ENCODE measurements around the gene SDR42E2. TPM values are rescaled to one million over a fixed set of nuclear protein-coding genes. Genes with fewer than 3 reads are reported as not detected.

The SDR42E2 gene
- total and polyA plus RNA-seq, 2 of the 4 experiments (the other 2 are of a cell fraction) = not detected

DNA sequence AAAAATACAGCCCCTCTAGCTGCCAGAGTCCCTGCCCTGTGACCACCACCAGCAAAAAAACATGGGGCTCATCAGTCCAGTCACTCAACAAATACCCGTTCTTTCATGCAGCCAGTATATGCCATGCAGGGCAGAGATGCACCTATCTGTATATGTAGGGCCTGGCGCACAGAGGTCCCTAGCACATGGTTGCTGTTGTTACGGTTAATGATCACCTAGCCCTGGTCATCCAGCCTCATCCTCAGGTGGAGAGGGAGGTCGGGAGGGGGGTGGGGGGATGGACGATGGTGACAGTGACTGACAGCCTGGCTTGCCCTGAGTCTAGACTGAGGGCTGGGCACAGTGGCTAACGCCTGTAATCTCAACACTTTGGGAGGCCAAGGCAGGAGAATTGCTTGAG is 1.5 kb downstream of the SDR42E2 start:
- Histone ChIP-seq H2AK9ac (replicated peaks; ENCODE audit: low read depth, low read length, poor library complexity) (no peak overlapping the region), H2BK5ac (ENCODE audit: low read depth, low read length, poor library complexity, severe bottlenecking) (no peak overlapping the region), H3K23ac (ENCODE audit: low read depth, low read length) (no peak overlapping the region), H2BK120ac (ENCODE audit: low read depth, low read length) (no peak overlapping the region), H3K4me1 (ENCODE audit: control insufficient read depth, insufficient read depth, low read length) (no peaks in the 10 kb centered on the region), H3K56ac (ENCODE audit: extremely low read depth, insufficient read depth, low read length) (no peak overlapping the region), H4K91ac (ENCODE audit: insufficient read depth, low read depth, low read length) (no peak overlapping the region), H3K27ac (ENCODE audit: insufficient read depth, low read length) (no peak overlapping the region), H3K9ac (ENCODE audit: low read depth, low read length) (no peak overlapping the region), H3K27me3 (ENCODE audit: control insufficient read depth, insufficient read depth, low read length) (peaks cover 29% of the 10 kb centered on the region), H2AFZ (replicated peaks; ENCODE audit: low read length, poor library complexity) (no peak overlapping the region), H3K79me1 (ENCODE audit: low read depth in 1 of 2, low read length in 2 of 2) (no peaks in the 10 kb centered on the region), H3K14ac (replicated peaks; ENCODE audit: low read depth, low read length) (no peak overlapping the region), H2BK20ac (ENCODE audit: low read depth, low read length) (no peak overlapping the region), H3K4me3 (ENCODE audit: insufficient read depth, low read depth, low read length) (no peak overlapping the region), H2AK5ac (ENCODE audit: low read depth, low read length) (no peak overlapping the region), H3K36me3 (ENCODE audit: control insufficient read depth, insufficient read depth, low read length) (no peaks in the 10 kb centered on the region), H3K9me3 (ENCODE audit: control insufficient read depth, insufficient read depth, low read length) (no peaks in the 10 kb centered on the region), H4K20me1 (ENCODE audit: insufficient read depth, low read length) (no peaks in the 10 kb centered on the region), H4K5ac (ENCODE audit: low read depth, low read length) (no peak overlapping the region), H3K4ac (ENCODE audit: low read depth, low read length) (no peak overlapping the region), H2BK15ac (ENCODE audit: low read depth, low read length) (no peak overlapping the region), H3K9me1 (ENCODE audit: insufficient read depth, low read length) (no peaks in the 10 kb centered on the region), H3K18ac (ENCODE audit: low read depth, low read length) (no peak overlapping the region), H4K8ac (ENCODE audit: low read depth in 2 of 2, low read length in 2 of 2) (no peak overlapping the region), H3K4me2 (ENCODE audit: low read depth, low read length) (no peak overlapping the region)
- dilution Hi-C loops (cut with HindIII; ENCODE audit: low sequenced_read_pairs, unreplicated experiment) (no loop called here), in situ Hi-C loops (cut with MboI; ENCODE audit: low sequenced_read_pairs) (no loop called here), intact Hi-C loops (cut with micrococcal nuclease) (no loop called here)
- no peak for ATAC-seq (ENCODE audit: low read depth)
- 67% methylated on average over 1 of the region's 6 CpGs; no CpG with 5 or more reads in 1 of the 2 experiments for WGBS, 2 experiments (ENCODE audit: extremely low coverage in 2 of 2, insufficient read length in 1 of 2)
- ChIA-PET POLR2A (ENCODE audit: unreplicated experiment) (no interaction called here), CTCF (no interaction called here)
- no TSS peak for BruUV-seq (replicated peaks)
- no peak for DNase-seq
- TF ChIP-seq CEBPB (IDR thresholded peaks at IDR 0.05; ENCODE audit: low read depth, low read length) (no peak), SMC3 (IDR thresholded peaks at IDR 0.05; ENCODE audit: low read depth, low read length) (no peak), RFX5 (IDR thresholded peaks at IDR 0.05; ENCODE audit: low read depth, low read length) (no peak), NFE2L2 (IDR thresholded peaks at IDR 0.05; ENCODE audit: low read depth, low read length) (no peak), RCOR1 (IDR thresholded peaks at IDR 0.05; ENCODE audit: insufficient replicate concordance, low read length) (no peak), MXI1 (IDR thresholded peaks at IDR 0.05; ENCODE audit: borderline replicate concordance, low read depth, low read length) (no peak), RAD21 (IDR thresholded peaks at IDR 0.05; ENCODE audit: low read length) (no peak), MAZ (IDR thresholded peaks at IDR 0.05; ENCODE audit: borderline replicate concordance, low read depth, low read length) (no peak), FOS (IDR thresholded peaks at IDR 0.05; ENCODE audit: low read depth, low read length) (no peak), CHD1 (IDR thresholded peaks at IDR 0.05; ENCODE audit: low read depth, low read length) (no peak)
- TF ChIP-seq, protein P1, sequence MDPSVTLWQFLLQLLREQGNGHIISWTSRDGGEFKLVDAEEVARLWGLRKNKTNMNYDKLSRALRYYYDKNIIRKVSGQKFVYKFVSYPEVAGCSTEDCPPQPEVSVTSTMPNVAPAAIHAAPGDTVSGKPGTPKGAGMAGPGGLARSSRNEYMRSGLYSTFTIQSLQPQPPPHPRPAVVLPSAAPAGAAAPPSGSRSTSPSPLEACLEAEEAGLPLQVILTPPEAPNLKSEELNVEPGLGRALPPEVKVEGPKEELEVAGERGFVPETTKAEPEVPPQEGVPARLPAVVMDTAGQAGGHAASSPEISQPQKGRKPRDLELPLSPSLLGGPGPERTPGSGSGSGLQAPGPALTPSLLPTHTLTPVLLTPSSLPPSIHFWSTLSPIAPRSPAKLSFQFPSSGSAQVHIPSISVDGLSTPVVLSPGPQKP (IDR thresholded peaks at IDR 0.05; ENCODE audit: borderline replicate concordance, low read depth, low read length) = no peak
- TF ChIP-seq, protein P2, sequence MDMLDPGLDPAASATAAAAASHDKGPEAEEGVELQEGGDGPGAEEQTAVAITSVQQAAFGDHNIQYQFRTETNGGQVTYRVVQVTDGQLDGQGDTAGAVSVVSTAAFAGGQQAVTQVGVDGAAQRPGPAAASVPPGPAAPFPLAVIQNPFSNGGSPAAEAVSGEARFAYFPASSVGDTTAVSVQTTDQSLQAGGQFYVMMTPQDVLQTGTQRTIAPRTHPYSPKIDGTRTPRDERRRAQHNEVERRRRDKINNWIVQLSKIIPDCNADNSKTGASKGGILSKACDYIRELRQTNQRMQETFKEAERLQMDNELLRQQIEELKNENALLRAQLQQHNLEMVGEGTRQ (IDR thresholded peaks at IDR 0.05; ENCODE audit: low read depth, low read length) = no peak

Data from IMR-90 (cell line).